Heart right ventricle (tissue), 16 donors: ENCODE results near the gene IVD. TPM values are rescaled to one million over a fixed set of nuclear protein-coding genes. Genes with fewer than 3 reads are reported as not detected.

Source experiments
- ATAC-seq, 8 donors: fragments of 200-7000 bp; cut with Tn5 transposase; one replicate each; pipeline ENCODE4 v1.9.1; 2020; ENCODE audit warnings: mild to moderate bottlenecking in 8 of 8, moderate library complexity in 8 of 8, moderate number of reproducible peaks in 1 of 8
- DNase-seq, 2 donors: peaks; one replicate each; pipeline ENCODE4 v3.0.0-alpha.2; 2020
- H3K27ac ChIP-seq, 10 donors: fragments of 200-600 bp; sonication (generic) in 2 of 10; one replicate each; pipeline versions ENCODE4 v1.5.0 to v1.8.0; 2020 to 2022; ENCODE audit warnings: mild to moderate bottlenecking in 3 of 10
- H3K27me3 ChIP-seq, 7 donors: fragments of 200-600 bp; one replicate each; pipeline ENCODE4 v1.8.0; 2021 to 2022; ENCODE audit warnings: mild to moderate bottlenecking in 2 of 7
- H3K36me3 ChIP-seq, 9 donors: fragments of 200-600 bp; sonication (generic) in 1 of 9; one replicate each; pipeline versions ENCODE4 v1.5.0 to v1.8.0; 2020 to 2022; ENCODE audit warnings: mild to moderate bottlenecking in 2 of 9
- H3K4me1 ChIP-seq, 9 donors: fragments of 200-600 bp; sonication (generic) in 1 of 9; one replicate each; pipeline versions ENCODE4 v1.5.0 to v1.8.0; 2020 to 2022; ENCODE audit warnings: mild to moderate bottlenecking in 4 of 9
- H3K4me3 ChIP-seq, 10 donors: fragments of 200-600 bp; sonication (generic) in 2 of 10; one replicate each; pipeline versions ENCODE4 v1.5.0 to v1.8.0; 2020 to 2022; ENCODE audit warnings: mild to moderate bottlenecking in 7 of 10, moderate library complexity in 2 of 10
- H3K9me3 ChIP-seq, 11 donors: fragments of 200-600 bp in 10 of 11; sonication (generic) in 2 of 11; one replicate each; pipeline versions ENCODE4 v1.5.0 to v1.8.0; 2013 to 2022; ENCODE audit warnings: mild to moderate bottlenecking in 2 of 11, control low read depth in 1 of 11, moderate library complexity in 1 of 11
- WGBS, 2 donors: extraction: QIAGEN DNeasy Blood & Tissue Kit; methylation state at CpG; one replicate each; pipeline ENCODE4 v1.1.7; 2013; ENCODE audit warnings: inconsistent platforms in 1 of 2; 5-methylcytosine and 5-hydroxymethylcytosine counted together
- intact Hi-C, 10 donors: fragments of 100-400 bp; cut with DNase I; formaldehyde crosslinking; loops; one replicate each; pipeline versions ENCODE4 v1.11.1 to v1.14.2; 2022
- polyA plus RNA-seq, 2 donors: library from polyadenylated mRNA; stranded (reverse); fragments of 200-250 nt; gene quantifications; one replicate each; pipeline ENCODE4 v1.2.3, GENCODE V29; 2013
- total RNA-seq, 10 donors: library from RNA; stranded (reverse); fragmentation: NEBNext Ultra II Directional in 3 of 10; extraction: Animal tissue kit (Norgen Biotek cat#: 25700) in 3 of 10; gene quantifications; one replicate each; pipeline versions ENCODE4 v1.2.1 to v1.2.4, GENCODE V29; 2021 to 2023
- TF ChIP-seq, protein P1 (sequence below), 9 donors: fragments of 200-600 bp; sonication (generic) in 2 of 9; IDR thresholded peaks; one replicate each; pipeline versions ENCODE4 v1.5.0 to v1.8.0; 2021 to 2022; ENCODE audit warnings: antibody characterized with exemption in 9 of 9, mild to moderate bottlenecking in 5 of 9, moderate library complexity in 1 of 9
- donor health status: Arrhythmogenic right ventricular cardiomyopathy.
- donor health status: ischemic (EF 13 %, LVEDD 7.1; RV severe dilation, severe dysfunction).
- donor health status: healthy with polysubstance abuse.
- donor health status: DM: no; HTN: yes; CAD: no.
- donor health status: DM: no; HTN: no; CAD: no.
- donor health status: ischemic (EF 25% LVEDD 6.9; RV normal size, moderate dysfunction).
- donor health status: ischemic (EF 25% LVEDD 5.7; RV mildly dilated, moderate dysfunction).
- donor health status: healthy.
- donor health status: DM: yes; HTN: yes; CAD: no.
- donor health status: Ischemic cardiomyopathy.
- donor health status: ischemic (EF 35%, LVEDD 5.7; RV mildly dilated, moderate dysfunction).
- donor health status: nonischemic (EF 11% LVEDD 7.7; RV severe dilation, severe dysfunction).
- donor health status: DM: yes; HTN: yes; CAD: no.
- donor health status: PGD.
- donor health status: ischemic (EF 29% LVEDD 5.4; RV normal size, mild dysfunction).
- donor health status: nonischemic (EF 23%, LVEDD 6.1; RV moderate dilation, normal function).

Gene IVD
- total and polyA plus RNA-seq, 12 donors = 42.2 to 143 (median 103) TPM

DNA sequence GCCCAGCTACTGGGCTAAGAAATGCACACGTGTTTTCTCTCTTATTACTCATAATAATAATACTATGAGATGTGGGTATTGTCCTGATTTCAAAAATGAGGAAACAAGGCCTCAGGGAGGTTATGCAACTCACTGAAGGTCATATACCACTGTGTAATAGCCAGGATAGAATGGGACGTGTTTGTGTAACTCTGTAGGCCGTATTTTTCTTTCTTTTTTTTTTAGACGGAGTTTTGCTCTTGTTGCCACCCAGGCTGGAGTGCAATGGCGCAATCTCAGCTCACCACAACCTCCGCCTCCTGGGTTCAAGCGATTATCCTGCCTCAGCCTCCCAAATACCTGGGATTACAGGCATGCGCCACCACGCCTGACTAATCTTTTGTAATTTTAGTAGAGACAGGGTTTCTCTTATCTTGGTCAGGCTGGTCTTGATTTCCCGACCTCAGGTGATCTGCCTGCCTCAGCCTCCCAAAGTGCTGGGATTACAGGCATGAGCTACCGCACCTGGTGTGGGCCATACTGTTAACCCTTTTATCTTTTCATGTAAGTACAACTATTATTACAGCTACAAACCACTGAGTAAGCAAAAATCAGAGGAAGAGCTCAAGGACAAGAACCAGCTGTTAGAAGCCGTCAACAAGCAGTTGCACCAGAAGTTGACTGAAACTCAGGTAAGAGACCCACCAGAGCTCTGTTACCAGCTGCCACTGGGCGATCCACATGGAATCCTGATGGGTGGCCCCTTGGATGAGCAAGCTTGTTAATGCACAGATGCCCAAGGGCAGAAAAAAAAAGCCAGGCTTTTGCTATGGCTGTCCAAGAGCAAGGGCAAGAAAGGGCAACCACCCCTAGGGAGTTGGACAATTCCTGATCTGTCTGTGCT is 16.4 kb upstream of the IVD start:
- no peak for DNase-seq
- intact Hi-C loops = no loop called here
- peaks cover 0 to 74% (median 19%) of the 10 kb centered on the region in 9 donors for H3K36me3 ChIP-seq
- peak in 4 of 8 donors; percentile 13 to 78 (median 44) for ATAC-seq
- TF ChIP-seq, protein P1, sequence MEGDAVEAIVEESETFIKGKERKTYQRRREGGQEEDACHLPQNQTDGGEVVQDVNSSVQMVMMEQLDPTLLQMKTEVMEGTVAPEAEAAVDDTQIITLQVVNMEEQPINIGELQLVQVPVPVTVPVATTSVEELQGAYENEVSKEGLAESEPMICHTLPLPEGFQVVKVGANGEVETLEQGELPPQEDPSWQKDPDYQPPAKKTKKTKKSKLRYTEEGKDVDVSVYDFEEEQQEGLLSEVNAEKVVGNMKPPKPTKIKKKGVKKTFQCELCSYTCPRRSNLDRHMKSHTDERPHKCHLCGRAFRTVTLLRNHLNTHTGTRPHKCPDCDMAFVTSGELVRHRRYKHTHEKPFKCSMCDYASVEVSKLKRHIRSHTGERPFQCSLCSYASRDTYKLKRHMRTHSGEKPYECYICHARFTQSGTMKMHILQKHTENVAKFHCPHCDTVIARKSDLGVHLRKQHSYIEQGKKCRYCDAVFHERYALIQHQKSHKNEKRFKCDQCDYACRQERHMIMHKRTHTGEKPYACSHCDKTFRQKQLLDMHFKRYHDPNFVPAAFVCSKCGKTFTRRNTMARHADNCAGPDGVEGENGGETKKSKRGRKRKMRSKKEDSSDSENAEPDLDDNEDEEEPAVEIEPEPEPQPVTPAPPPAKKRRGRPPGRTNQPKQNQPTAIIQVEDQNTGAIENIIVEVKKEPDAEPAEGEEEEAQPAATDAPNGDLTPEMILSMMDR (IDR thresholded peaks at IDR 0.05) = no peak
- 92 to 94% methylated on average over 13 of the region's 13 CpGs for WGBS, 2 donors
- peak overlapping the region in 1 of 10 donors; percentile 51 for H3K27ac ChIP-seq
- peaks cover 0 to 23% (median 0%) of the 10 kb centered on the region in 9 donors for H3K4me1 ChIP-seq
- H3K27me3 ChIP-seq = no peaks in the 10 kb centered on the region
- no peak overlapping the region for H3K4me3 ChIP-seq
- H3K9me3 ChIP-seq = no peaks in the 10 kb centered on the region

GRCh38 chr15:40389824-40390595 is 15.6 kb upstream of the IVD start:
- intact Hi-C loops = loop anchor here in 1 of 10 donors (10.0 kb wide), 1 partner anchor 175 kb away; no protein-coding TSS in a partner anchor
- no peak for ATAC-seq
- TF ChIP-seq, protein P1 (IDR thresholded peaks at IDR 0.05) = no peak
- WGBS, 2 donors = 98 to 99% methylated on average over 2 of the region's 2 CpGs
- Histone ChIP-seq H3K4me3 (no peak overlapping the region), H3K9me3 (no peaks in the 10 kb centered on the region), H3K27ac (peak overlapping the region in 1 of 10 donors; percentile 51), H3K36me3 (peaks cover 0 to 78% (median 19%) of the 10 kb centered on the region in 9 donors), H3K4me1 (peaks cover 0 to 17% (median 0%) of the 10 kb centered on the region in 9 donors), H3K27me3 (no peaks in the 10 kb centered on the region)
- no peak for DNase-seq

GRCh38 chr15:40392986-40393948 is 12.3 kb upstream of the IVD start:
- intact Hi-C loops = loop anchor here in 1 of 10 donors (10.0 kb wide), 1 partner anchor 178 kb away; no protein-coding TSS in a partner anchor
- 96 to 97% methylated on average over 4 of the region's 4 CpGs for WGBS, 2 donors
- H3K4me3 ChIP-seq = no peak overlapping the region
- H3K9me3 ChIP-seq = no peaks in the 10 kb centered on the region
- H3K36me3 ChIP-seq = peaks cover 0 to 57% (median 19%) of the 10 kb centered on the region in 9 donors
- H3K27ac ChIP-seq = no peak overlapping the region
- TF ChIP-seq, protein P1 (IDR thresholded peaks at IDR 0.05) = no peak
- no peaks in the 10 kb centered on the region for H3K27me3 ChIP-seq
- DNase-seq = no peak
- peaks cover 0 to 33% (median 0%) of the 10 kb centered on the region in 9 donors for H3K4me1 ChIP-seq
- no peak for ATAC-seq
